ENCODE measurements around the gene NPRL2. TPM values are rescaled to one million over a fixed set of nuclear protein-coding genes. Genes with fewer than 3 reads are reported as not detected.

Gene NPRL2
- total and polyA plus RNA-seq, 2 of the 13 experiments (the other 11 are each of a cell fraction or from before 2014, with no cell fraction given) = 30.6 to 51.4 TPM

GRCh38 chr3:50303013-50303815 is 47.4 kb downstream of the NPRL2 start, which contains the start of gene HYAL1 (continued):
- TF ChIP-seq FOXM1 (CRISPR knock-in tag; IDR thresholded peaks at IDR 0.05) = no peak
- TF ChIP-seq TBX3 (IDR thresholded peaks at IDR 0.05; ENCODE audit: borderline replicate concordance) = no peak
- peak; percentile 80; the same call in 1 of the 2 replicates for TF ChIP-seq HES4 (CRISPR knock-in tag; IDR thresholded peaks at IDR 0.05; ENCODE audit: borderline replicate concordance)
- peak; percentile 93 for TF ChIP-seq ZNF350 (CRISPR knock-in tag; IDR thresholded peaks at IDR 0.05; ENCODE audit: borderline replicate concordance, low read depth)
- no peak for TF ChIP-seq DPF2 (CRISPR knock-in tag; IDR thresholded peaks at IDR 0.05; ENCODE audit: borderline replicate concordance, low read depth)
- TF ChIP-seq, protein P1, sequence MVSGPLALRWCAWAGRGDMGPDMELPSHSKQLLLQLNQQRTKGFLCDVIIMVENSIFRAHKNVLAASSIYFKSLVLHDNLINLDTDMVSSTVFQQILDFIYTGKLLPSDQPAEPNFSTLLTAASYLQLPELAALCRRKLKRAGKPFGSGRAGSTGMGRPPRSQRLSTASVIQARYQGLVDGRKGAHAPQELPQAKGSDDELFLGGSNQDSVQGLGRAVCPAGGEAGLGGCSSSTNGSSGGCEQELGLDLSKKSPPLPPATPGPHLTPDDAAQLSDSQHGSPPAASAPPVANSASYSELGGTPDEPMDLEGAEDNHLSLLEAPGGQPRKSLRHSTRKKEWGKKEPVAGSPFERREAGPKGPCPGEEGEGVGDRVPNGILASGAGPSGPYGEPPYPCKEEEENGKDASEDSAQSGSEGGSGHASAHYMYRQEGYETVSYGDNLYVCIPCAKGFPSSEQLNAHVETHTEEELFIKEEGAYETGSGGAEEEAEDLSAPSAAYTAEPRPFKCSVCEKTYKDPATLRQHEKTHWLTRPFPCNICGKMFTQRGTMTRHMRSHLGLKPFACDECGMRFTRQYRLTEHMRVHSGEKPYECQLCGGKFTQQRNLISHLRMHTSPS (CRISPR knock-in tag; IDR thresholded peaks at IDR 0.05; ENCODE audit: low read depth) = peak; percentile 70
- no peak for TF ChIP-seq NBN (conservative IDR thresholded peaks at IDR 0.05)
- no peak; the same call in 1 of the 2 replicates for TF ChIP-seq RELA (CRISPR knock-in tag; IDR thresholded peaks at IDR 0.05)
- peak; percentile 20; the same call in 1 of the 2 replicates for TF ChIP-seq CEBPG (CRISPR knock-in tag; IDR thresholded peaks at IDR 0.05)
- TF ChIP-seq RFX3 (CRISPR knock-in tag; IDR thresholded peaks at IDR 0.05) = no peak
- TF ChIP-seq ZNF225 (CRISPR knock-in tag; IDR thresholded peaks at IDR 0.05) = 0 out of 2 replicates have a peak, but pooled peaks have one; percentile 23
- TF ChIP-seq SNAPC4 (CRISPR knock-in tag; IDR thresholded peaks at IDR 0.05) = peak; percentile 61; the same call in 1 of the 2 replicates
- TF ChIP-seq SMARCE1 (IDR thresholded peaks at IDR 0.05; ENCODE audit: borderline replicate concordance) = no peak
- TF ChIP-seq CC2D1A (CRISPR knock-in tag; IDR thresholded peaks at IDR 0.05) = 0 out of 2 replicates have a peak, but pooled peaks have one; percentile 82
- TF ChIP-seq ASH2L (IDR thresholded peaks at IDR 0.05; ENCODE audit: insufficient read length, low read depth, low read length) = peak; percentile 62
- peak; percentile 21 for TF ChIP-seq FOSL2 (CRISPR knock-in tag; IDR thresholded peaks at IDR 0.05)
- TF ChIP-seq BHLHE40 (IDR thresholded peaks at IDR 0.05; ENCODE audit: low read length) = no peak
- TF ChIP-seq ZNF562 (CRISPR knock-in tag; IDR thresholded peaks at IDR 0.05; ENCODE audit: borderline replicate concordance) = no peak
- TF ChIP-seq MZF1 (CRISPR knock-in tag; IDR thresholded peaks at IDR 0.05; ENCODE audit: borderline replicate concordance) = no peak
- TF ChIP-seq FOXJ3 (CRISPR knock-in tag; IDR thresholded peaks at IDR 0.05; ENCODE audit: borderline replicate concordance) = 0 out of 2 replicates have a peak, but pooled peaks have one; percentile 42
- 0 out of 2 replicates have a peak, but pooled peaks have one; percentile 57 for TF ChIP-seq EED (CRISPR knock-in tag; IDR thresholded peaks at IDR 0.05)
- TF ChIP-seq ZNF777 (CRISPR knock-in tag; IDR thresholded peaks at IDR 0.05) = no peak
- TF ChIP-seq PPARG (CRISPR knock-in tag; conservative IDR thresholded peaks at IDR 0.05) = peak; percentile 64
- TF ChIP-seq NCOA2 (CRISPR knock-in tag; IDR thresholded peaks at IDR 0.05) = no peak; the same call in 1 of the 2 replicates
- TF ChIP-seq TCF12 (IDR thresholded peaks at IDR 0.05) = no peak
- TF ChIP-seq TCF12 (CRISPR knock-in tag; IDR thresholded peaks at IDR 0.05) = no peak

Measured in HepG2 (cell line).